HG03175 (cell line): ENCODE data around the gene ITGA8.
"Not testable (repeated sequence)": the region's sequence is repeated elsewhere in the genome, so short reads cannot be mapped to it uniquely, and the experiment has no call there.

ENCODE experiments used
- ATAC-seq: cut with Tn5 transposase; IDR thresholded peaks from one replicate; pipeline ENCODE4 v1.9.1; 2021; ENCODE audit warnings: mild to moderate bottlenecking, moderate library complexity; ENCODE audit not compliant: unreplicated experiment

Gene ITGA8

DNA sequence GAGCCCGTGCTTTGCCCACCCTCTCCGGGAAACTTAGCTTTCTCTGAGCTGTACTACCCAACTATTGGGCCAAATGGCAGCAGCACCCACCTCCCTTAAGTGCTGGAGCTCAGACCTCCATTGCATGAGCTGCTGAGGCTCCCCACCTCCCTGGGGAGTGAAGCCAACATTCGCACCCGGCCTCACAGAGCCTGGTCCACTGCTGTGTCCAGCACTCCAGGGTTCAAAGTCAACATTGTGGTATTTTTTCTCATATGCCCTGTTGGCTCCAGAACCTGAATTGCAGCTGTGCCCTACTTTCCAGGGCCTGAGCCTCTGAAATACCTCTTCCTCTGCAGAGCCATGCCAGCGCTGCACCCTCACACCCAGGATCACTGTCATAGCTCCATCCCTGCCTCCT is 29.7 kb downstream of the ITGA8 start:
- ATAC-seq: no peak

DNA sequence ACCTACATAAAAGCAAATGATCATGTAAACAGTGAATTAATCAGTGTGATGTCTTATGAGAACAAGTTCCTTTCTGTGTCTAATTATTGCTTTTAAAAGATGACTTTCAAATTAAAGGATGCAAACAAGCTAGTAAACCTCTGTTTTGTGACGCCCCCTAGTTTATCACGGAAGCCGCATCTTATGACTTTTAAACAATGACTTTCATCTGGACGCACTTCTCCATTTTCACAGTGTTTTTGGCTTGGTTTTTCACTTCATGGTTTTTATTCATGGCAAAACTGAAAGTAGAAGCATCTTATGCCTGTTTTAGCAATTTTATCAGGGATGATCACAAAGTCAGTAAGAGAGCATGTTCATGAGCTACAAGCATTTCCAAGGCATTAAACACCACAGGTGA is 35.0 kb downstream of the ITGA8 start:
- no peak for ATAC-seq

DNA sequence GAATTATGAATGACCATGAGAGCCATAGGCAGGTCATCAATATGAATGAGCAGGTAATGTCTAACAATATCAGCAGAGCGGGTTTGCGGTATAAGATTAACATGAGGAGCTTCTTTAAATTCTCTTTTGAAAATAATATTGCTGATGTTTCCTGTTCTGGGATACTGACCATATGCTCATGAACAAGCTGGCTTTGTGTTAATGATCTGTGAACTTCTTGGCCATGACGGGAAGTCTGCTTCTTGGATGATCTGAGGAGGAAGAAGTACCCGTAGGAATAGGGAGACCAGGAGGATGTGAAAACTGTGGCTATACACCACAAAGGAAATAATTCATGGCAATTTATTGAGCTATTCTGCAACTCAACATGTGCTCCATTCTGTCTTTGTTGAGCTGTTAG is 38.6 kb downstream of the ITGA8 start:
- no peak for ATAC-seq

DNA sequence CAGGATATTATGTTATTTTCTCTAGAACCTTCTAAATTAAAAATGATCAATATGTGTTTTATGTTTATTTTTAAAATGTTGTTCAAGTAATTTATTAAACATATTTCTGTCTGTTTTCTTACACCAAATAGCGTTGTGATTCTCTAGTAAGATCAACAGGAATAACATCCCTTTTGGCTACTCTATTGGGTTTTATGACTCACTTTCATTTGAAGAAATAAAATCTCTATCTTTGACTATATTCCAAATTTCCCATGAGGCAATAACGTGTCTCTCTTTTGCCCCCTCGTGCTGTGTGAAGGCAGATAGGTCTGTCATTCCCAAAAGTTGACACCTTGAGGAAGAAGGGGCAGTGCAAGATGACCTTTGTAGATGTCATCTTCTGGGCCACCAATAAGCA is 40.9 kb downstream of the ITGA8 start:
- no peak for ATAC-seq

DNA sequence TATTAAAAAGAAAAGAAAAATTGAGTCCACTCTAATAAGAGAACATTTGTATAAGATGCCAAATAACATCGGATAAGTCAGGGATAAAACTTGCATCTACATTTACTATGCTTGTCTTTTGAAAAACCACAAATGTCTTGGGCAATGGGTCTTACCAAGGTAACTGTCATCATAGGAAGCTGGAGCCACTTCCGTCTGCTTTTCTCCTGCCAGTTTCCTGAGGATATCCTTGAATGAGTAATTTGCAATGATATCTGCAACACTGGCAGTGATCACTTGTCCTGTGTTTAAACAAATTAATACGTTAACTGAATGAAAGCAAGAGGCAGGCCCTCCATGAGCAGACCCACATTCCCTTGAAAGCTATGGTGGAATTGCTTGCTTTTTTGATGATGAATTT is 47.3 kb downstream of the ITGA8 start:
- no peak for ATAC-seq

DNA sequence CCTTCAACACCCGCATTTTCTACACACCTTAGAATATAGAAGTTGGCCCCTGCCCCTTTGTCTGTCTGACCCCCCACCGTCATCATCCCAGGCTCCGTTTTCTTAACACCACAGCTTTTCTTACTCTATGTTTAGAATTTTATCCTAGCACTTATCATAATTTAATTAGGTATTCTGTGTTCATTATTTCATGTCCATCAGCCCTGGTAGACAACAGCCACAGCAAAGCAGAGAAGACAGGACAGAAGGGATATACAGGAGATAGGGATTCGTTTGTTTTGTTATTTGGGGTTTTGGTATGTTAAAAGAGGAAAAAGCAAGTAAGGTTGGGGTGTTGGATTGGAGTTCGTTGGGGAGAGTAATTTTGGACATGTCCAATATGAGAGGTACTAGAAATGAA is 48.8 kb downstream of the ITGA8 start:
- no peak for ATAC-seq

DNA sequence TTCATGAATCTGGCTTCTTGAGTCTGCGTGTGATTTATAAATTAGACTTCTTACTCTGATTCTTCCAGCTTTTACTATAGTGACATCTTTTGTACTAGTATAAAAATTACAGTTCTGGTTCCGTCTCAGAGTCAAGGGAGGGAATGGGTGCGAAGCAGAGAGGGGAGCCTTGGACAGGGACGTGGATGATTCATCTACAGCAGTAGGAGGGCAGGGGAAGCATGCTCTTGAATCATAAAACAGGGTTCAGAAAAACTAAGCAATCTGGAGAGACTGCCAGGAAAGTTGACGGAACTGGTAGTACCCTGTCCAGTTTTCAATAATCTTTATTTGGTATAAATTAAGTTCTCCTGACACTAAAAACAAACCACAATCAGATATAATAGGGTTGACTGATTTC is 58.1 kb downstream of the ITGA8 start:
- ATAC-seq: no peak

DNA sequence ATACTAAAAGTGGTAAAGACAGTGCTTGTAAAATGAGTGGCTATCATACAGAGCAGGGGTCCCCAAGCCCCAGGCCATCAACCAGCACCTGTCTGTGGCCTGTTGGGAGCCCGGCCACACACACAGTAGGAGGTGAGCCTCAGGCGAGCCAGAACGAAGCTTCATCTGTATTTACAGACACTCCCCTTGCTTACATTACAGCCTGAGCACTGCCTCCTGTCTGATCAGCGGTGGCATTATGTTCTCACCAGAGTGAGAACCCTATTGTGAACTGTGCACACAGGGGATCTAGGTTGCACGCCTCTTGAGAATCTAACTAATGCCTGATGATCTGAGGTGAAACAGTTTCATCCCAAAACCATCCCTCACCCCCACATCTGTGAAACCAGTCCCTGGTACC is 58.7 kb downstream of the ITGA8 start:
- no peak for ATAC-seq

DNA sequence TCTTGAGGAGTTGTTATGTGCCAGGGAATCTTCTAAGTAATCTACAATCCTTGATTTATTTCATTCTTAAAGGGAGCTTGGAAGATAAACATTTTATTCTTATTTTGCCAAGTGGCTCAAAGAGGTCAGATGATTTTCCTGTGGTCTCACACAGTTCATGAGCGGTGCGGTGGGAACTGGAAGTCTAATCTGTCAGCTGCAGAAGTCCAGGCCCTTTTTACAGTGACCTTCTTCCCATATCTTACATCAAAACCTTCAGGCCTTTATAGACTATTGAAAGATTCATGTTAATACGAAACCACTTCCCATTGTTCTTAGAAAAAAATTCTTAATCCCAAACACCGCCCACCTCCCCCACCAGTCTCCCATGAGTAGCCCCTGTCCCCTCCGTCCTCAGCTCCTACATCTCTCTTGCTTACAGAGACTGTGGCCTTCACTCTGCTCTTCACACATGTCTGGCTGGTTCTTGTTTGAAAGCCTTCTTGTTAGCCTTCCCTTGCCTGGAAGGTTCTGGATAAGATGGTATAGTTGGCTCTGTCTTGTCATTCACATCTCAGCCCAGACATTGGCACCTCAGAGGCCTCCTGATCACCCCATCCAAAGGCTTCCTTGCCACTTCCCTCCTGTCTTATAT is 61.5 kb downstream of the ITGA8 start:
- no peak for ATAC-seq

DNA sequence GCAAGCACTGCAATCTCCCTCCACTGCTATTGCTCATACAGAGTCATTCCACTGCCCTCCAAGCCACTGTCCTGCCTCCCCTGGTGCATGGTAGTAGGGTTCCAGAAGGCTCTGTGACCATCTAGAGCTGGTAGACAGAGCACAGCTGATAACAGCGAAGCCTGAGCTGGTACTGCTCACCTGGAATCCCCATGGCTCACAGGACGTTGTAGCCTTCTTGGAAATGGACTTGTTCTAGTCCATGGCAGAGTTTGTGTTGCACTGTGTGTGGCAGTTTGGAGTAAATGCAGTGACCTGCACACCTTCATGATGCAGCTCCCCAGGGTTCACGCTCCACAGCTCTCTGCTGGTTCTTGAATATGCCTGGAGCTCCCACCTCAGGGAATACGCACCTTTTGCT is 67.0 kb downstream of the ITGA8 start:
- ATAC-seq: no peak

DNA sequence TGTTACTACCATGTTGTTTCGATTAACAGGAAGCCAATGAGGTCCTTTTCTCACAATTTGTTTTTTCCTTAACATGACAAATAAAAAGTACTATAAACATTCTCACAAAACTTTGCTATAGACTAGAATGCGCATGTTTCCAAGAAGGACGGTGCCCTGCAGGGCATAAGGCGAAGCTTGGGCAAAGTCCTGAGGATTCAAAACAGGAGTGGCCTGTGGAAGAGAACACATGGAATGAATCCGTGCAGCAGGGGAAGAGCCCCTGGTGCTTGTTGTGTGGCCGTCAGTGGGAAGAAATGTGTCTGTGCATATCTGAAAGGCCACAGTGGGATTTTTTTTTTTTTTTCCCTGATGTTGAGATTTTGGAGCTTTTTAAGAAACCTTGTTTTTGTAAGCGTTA is 67.6 kb downstream of the ITGA8 start:
- ATAC-seq: no peak

DNA sequence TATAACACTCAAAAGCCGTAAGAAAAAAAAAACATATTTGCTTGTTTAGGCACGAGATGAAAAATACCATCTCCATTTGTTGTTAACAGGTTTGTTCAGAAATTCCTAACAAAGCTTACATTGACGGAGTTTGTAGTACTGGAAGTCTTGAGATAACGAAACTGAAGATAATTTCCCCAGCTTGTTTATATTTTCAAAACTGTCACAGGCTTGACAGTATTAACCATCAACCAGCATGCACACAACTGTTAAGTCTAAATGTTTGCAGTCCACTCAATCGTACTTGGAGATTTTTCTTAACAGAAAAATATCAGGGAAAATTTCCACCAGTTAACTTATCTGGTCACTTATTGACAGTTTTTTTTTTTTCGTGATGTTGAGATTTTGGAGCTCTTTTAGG is 68.5 kb downstream of the ITGA8 start:
- ATAC-seq: no peak

DNA sequence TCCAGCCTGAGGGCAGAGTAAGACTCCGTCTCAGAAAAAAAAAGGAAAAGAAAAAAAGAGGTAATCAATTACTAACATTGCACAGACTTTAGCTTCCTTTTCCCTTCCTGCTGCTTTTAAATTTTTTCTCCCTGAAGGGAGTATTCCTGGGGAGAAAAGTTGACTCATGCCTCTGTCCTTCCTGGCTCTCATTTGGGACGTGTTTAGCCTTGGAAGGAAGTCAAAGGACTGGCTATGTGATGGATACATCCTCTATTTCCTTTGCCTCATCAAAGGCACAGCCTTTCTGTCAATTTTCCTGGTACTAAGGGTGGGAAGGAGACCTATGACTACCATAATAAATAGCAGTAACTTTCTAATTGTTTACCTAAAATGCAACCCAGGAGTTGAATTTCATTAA is 77.6 kb downstream of the ITGA8 start:
- ATAC-seq: no peak

DNA sequence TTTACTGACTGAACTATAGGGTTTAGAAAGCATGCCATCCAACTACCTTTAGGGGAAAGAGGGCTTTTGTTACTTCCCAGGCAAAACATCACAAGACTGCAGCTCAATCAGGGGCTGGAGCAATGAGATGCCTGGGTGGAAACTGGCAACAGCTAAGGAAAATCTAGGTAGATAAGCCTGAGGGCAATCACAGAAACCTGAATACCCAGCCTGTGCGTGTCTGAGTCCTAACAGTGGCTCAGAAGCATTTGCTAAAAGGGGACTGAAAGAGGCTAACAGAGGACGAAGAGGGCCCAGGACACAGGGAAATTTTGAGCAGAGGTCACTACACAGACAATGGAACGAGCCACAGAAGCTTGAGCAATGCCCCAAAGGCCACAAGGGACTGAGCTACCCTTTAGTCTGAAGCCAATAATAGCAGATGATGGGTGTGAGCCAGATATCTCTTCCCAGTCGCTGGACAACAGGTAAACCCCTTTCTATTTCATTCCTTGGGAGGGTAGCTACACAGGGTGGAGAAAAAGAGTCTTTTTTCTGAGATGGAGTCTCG is 79.1 kb downstream of the ITGA8 start:
- ATAC-seq: no peak

DNA sequence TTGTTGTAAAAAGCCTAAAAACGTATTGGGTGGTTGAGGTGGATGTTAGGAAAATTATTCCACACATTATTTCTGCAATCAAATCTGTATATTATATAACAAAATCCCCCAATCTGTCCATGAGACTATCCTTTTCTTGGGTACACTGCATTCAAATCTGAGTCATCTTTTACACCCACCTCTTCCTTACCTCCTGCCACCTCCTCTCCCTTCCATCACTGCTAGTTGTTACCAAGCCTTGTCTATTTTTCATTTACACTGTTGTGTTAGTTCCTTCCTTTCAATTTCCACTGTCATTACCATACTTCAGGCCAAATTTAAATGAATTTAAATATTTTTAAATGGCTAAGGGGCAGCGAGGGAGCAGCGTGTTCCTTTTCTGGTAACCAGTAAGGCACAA is 83.3 kb downstream of the ITGA8 start:
- no peak for ATAC-seq

DNA sequence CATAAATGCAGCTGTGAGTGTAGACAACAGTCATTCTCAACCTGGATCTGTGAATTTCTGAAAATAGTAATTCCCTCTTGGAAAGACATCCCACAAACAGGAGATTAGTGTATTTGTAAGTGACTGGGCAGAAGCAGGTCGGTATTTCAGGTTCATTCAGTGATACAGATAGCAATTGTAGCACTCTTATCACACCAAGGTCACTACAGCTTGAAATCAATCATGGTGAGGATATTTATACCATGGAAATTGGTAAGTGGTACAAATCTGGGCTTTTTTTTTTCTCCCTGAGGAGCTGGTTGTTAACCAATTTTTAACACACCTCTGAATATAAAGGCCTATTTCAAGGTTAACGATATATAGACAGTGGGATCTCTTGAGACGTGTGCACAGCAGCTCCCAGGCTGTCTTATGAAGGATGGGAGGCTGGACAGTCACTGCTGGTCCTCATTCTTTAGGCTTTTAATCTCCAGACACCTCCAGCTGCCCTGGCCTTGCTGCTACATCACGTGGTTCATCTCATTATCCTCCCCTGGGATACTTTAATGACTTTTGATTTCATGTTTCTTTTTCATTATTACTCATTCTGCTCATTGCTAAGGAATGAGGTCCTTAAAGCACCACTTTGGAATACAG is 87.1 kb downstream of the ITGA8 start:
- ATAC-seq: no peak

DNA sequence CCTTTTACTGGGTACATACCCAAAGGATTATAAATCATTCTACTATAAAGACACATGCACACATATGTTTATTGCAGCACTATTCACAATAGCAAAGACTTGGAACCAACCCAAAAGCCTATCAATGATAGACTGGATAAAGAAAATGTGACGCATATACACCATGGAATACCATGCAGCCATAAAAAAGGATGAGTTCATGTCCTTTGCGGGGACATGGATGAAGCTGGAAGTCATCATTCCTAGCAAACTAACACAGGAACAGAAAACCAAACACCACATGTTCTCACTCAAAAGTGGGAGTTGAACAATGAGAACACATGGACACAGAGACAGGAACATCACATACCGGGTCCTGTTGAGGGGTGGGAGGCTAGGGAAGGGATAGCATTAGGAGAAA is 88.5 kb downstream of the ITGA8 start:
- ATAC-seq: not testable (repeated sequence)

DNA sequence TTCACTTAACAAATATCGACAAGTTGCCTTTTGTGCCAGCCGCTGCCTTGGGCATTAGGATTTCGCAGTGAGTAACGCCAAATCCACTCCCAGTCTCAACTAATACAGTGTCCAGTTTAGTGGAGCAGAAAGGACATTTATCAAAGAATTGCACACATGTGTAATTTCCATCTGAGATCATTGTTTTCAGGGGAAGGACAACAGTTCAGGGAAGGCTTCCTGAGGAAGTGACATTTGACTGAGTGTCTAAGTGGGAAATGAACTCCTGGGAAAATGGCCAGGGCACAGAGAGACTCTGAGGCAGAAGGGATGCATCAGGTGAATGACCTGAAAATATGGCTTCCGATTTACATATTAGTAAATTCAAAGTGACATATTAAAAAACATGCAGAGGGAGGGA is 89.4 kb downstream of the ITGA8 start:
- ATAC-seq: no peak

DNA sequence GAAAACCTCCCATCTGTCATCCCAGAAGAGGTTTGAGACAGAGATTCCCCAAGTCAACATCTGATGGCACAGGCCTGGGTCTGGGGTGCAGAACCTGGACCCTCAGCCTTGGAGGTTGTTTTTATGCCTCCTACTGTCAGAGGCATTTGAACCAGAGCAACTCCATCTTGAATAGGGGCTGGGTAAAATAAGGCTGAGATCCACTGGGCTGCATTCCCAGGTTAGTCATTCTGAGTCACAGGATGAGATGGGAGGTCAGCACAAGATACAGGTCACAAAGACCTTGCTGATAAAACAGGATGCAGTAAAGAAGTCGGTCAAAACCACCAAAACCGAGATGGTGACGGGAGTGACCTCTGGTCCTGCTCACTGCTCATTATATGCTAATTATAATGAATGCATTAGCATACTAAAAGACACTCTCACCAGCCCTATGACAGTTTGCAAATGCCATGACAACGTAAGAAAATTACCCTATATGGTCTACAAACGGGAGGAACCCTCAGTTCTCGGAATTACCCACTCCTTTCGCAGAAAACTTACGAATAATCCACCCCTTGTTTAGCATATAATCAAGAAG is 92.0 kb downstream of the ITGA8 start:
- no peak for ATAC-seq

DNA sequence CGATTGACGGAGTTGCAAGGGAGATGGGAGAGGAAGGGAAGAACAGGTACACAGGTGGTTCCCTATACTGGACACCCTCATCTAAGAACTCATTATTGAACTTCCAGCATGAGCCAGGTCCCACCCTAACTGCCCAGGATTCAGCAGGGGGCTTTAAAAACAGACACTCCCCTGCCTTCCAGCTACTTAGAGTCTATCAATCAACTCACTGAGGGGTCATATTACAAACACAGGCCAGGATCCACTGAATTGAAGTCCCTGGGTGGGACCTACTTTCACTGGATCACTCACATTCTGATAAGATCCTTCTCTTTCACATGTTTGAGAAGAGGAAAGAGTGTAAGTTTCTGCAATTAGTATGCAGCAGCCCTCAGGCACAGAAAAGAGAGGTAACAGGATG is 92.8 kb downstream of the ITGA8 start:
- ATAC-seq: no peak

DNA sequence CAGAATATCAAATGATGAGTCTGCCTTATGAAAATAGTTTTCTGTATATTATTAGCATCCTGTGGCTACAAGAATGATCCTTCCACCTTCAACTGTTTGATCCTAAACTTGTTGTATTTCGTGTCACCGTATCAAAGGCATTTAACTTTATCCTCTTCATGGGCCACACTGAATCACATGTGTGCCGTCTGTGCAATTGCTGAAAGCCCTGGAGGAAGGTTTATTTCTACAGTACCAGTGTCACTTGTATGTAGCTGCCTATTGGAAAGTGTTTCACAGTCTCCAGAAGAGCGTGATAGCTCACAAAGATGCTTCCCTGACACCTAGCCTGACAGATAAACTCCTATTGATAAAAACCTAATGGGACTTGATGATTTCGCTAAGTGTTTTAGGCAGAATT is 94.5 kb downstream of the ITGA8 start:
- no peak for ATAC-seq

DNA sequence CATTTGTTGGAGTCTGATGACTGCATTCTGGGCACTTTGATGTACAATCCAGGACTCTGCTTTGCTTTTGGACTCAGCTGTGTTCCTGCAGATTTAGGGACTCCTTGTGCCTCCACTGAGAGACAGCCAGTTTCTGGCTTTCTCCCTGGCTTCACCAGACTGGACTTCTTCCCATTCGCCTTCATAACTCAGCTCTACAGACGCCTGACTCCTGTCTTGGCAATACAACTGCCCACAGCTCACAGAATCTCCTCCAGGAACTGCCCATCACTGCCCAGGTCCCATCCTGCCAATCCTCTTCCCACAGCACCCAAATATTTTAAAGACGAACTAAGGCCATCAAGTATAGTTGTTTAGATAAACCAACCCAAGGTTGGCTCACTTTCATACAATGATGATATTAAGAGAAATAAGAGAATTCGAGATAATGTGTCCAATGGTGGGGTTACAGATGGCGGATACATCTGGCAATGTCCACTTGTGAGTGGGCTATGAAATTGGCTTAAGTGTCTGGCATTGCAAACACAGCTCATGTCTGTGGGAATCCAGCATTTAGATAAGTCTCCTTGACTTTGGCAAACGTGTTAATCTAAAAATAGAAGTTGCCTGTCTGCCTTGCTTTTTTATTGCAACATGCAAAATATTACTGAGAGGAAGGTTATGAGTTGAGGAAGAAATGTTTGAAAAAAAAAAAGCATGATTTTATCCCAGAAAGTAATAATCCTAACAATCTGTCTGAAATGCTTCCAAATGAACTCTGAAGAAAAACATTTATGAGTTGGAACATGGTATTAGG is 95.1 kb downstream of the ITGA8 start:
- no peak for ATAC-seq
